Activated effector memory CD4-positive, alpha-beta T cell treated with Interleukin-2 at 50 U/mL for 16 hours (primary cell): ENCODE results near the gene LRP2.

Experiments
- DNase-seq: peaks from one replicate; pipeline ENCODE4 v3.0.0-alpha.2; 2020

LRP2 gene

GRCh38 chr2:169237286-169237685 is 125.0 kb downstream of the LRP2 start:
- no peak for DNase-seq

- DNase-seq, result no peak
Observed at GRCh38 chr2:169232551-169233154, 129.7 kb downstream of the LRP2 start.

GRCh38 chr2:169230204-169230603 is 132.1 kb downstream of the LRP2 start:
- no peak for DNase-seq

GRCh38 chr2:169229590-169229989 is 132.7 kb downstream of the LRP2 start:
- DNase-seq, result no peak

- no peak for DNase-seq
Observed at GRCh38 chr2:169225906-169226305, 136.4 kb downstream of the LRP2 start.

GRCh38 chr2:169225233-169225750 is 137.0 kb downstream of the LRP2 start:
- DNase-seq, result no peak

GRCh38 chr2:169222665-169223064 is 139.7 kb downstream of the LRP2 start:
- DNase-seq, result no peak

GRCh38 chr2:169221745-169222369 is 140.5 kb downstream of the LRP2 start:
- DNase-seq, result no peak

- no peak for DNase-seq
Observed at GRCh38 chr2:169210917-169211316, 151.4 kb downstream of the LRP2 start.

GRCh38 chr2:169208026-169208425 is 154.3 kb downstream of the LRP2 start:
- no peak for DNase-seq

GRCh38 chr2:169205176-169205575 is 157.2 kb downstream of the LRP2 start:
- DNase-seq, result no peak

- DNase-seq, result no peak
Observed at GRCh38 chr2:169203952-169204351, 158.4 kb downstream of the LRP2 start.

- no peak for DNase-seq
Observed at GRCh38 chr2:169200756-169201155, 161.6 kb downstream of the LRP2 start.

- DNase-seq, result no peak
Observed at GRCh38 chr2:169193618-169194017, 168.7 kb downstream of the LRP2 start.

GRCh38 chr2:169190197-169190775 is 172.0 kb downstream of the LRP2 start:
- no peak for DNase-seq

- no peak for DNase-seq
Observed at GRCh38 chr2:169189132-169189531, 173.2 kb downstream of the LRP2 start.

- no peak for DNase-seq
Observed at GRCh38 chr2:169185711-169186110, 176.6 kb downstream of the LRP2 start.

- no peak for DNase-seq
Observed at GRCh38 chr2:169184074-169184473, 178.3 kb downstream of the LRP2 start.

GRCh38 chr2:169182573-169182972 is 179.8 kb downstream of the LRP2 start:
- no peak for DNase-seq

GRCh38 chr2:169178804-169179390 is 183.4 kb downstream of the LRP2 start:
- DNase-seq, result no peak

GRCh38 chr2:169178364-169178763 is 184.0 kb downstream of the LRP2 start:
- no peak for DNase-seq

GRCh38 chr2:169175112-169175511 is 187.2 kb downstream of the LRP2 start:
- no peak for DNase-seq

GRCh38 chr2:169173876-169174275 is 188.5 kb downstream of the LRP2 start:
- no peak for DNase-seq

- no peak for DNase-seq
Observed at GRCh38 chr2:169172914-169173313, 189.4 kb downstream of the LRP2 start.
